ENCODE results near the gene SNX5.
"Not testable (repeated sequence)": the region's sequence is repeated elsewhere in the genome, so short reads cannot be mapped to it uniquely, and the experiment has no call there.

SNX5 gene

DNA sequence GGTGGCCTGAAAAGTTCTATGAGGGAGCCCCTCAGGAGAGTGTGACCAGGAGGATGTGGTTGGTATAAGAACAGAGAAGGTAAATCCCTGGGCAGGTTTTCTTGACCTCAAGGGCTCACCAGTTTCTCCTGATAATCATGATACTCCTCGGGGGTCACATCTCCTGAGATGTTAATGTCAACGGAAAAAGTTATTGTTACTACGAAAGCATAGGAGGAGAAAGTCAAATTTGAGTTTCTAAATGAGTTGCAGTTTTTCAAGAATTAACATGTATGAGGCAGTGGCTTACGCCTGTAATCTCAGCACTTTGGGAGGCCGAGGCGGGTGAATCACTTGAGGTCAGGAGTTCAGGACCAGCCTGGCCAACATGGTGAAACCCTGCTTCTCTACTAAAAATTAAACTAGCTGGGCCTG lies 23.6 kb upstream of the SNX5 start:
- no peak for DNase-seq

DNA sequence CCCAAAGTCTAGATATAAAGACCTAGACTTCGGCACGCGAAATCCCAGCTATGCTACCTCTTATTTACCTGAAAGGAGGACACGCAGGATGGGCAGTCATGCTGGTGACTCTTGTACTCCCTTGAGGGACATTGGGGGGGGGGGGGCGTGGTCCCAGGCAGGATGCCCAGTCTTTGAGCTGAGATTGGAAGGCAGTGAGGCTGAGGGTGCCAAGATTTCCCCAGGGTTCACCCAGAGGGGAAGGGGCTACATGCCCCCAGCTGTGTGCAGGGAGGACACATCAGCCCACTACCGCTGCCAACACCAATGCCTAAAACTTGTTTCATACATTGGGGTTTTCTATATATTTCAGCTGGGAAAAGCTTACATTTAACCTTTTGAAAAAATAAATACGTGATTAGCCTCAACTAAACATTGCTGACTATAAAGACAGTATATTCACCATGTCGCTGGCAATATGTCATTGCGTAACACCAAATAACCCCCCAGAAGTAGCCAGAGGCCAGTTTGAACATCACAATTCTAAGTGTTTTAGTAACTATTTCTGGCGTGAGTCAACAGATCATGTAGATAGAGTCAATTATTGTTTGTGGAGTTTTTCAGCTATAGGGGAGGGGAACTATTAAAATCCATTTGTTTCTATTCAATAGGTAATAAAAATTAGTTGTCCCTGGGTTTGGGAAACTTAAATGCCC lies 21.8 kb upstream of the SNX5 start:
- no peak for DNase-seq

DNA sequence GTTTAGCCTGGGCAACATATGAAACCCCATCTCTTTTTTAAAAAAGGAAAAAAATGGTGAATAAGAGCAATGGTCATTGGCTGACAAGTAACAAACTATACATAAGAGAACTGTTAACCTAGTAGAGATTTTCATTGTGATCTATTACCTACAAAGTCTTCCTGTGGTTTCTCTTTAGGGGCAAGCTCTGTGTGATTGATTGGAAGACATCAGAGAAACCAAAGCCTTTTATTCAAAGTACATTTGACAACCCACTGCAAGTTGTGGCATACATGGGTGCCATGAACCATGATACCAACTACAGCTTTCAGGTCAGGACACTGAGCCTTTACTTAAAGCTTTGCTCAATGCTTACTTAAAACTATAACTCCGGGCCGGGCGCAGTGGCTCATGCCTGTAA lies 19.4 kb upstream of the SNX5 start:
- DNase-seq = no peak

DNA sequence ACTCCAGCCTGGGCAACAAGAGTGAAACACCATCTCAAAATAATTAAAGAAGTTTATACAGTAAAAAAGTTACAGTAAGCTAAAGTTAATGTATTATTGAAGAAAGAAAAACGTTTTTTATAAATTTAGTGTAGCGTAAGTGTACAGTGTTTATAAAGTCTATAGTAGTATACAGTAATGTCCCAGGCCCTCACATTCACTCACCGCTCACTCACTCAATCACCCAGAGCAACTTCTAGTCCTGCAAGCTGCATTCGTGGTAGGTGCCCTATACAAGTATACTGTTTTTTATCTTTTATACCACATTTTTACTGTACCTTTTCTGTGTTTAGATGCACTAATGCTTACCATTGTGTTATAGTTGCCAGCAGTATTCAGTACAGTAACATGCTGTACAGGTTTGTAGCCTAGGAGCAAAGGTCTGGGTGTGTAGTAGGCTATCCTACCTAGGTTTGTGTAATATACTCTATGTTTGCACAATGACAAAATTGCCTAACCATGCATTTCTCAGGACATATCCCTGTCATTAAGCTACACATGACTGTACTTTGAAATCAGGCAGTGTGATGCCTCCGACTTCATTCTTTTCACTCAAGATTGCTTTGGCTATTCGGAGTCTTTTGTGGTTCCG lies 16.9 kb upstream of the SNX5 start:
- DNase-seq = no peak

DNA sequence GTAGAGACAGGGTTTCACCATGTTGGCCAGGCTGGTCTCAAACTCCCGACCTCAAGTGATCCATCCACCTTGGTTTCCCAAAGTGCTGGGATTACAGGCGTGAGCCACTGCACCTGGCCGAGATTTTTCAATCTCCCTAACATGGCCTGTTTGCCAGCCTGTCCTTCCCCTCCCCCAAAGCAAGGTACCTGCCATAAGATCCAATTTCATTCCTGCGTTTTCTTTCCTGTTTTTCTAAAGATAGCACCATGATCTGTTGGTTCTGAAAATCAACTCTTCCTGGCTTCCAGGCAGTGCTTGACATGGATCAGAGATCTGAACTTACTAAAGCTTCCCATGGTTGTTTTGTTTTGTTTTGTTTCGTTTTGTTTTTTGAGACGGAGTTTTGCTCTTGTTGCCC lies 7.7 kb upstream of the SNX5 start:
- DNase-seq = no peak

DNA sequence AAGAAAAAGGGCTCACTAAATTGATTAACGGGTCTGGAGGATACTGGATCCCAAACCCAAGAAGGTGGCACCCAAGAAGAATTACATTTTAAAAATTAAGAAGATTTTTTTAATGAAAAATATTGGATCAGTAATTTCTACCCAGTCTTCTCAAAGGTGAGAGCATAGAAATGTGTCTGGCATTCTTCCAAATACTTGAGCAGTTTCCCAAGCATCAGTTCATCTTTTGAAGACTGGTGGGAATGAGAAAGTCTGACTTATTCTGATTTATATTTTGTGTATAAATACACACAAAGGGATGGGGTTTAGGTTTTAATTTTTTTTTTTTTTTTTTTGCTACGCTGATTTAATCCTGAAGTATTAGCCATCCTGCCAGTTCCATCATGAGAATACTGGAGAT lies 3.5 kb upstream of the SNX5 start:
- no peak for DNase-seq

DNA sequence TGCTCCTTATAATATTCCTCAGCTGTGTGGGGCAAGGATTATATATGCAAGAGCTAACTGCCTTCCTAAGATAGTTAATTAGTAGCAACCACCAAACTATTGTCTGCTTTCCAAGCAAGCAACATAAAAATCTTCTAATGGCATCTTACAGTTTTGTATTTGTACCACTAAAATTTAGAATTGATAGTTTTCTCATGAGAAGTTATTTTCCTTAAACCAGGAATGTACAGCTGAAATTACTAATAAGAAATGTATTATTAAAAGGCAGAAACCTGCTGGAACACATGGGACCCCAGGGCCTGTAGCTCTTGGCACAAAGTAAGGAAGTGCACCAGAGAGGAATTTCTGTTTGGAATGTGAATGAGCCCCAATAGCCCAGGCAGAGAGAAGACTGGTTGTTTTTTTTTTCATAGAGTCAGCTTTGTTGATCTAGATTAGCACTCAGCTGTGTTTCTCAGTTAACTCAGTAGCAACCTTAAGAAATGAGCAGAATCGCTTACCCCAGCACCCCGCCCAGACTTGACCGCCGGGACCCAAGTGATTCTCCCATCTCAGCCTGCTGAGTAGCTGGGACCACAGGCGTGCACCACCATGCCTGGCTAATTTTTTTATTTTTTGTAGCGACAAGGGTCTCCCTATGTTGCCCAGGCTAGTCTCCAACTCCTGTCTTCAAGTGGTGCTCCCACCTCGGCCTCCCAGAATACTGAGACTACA lies 2.9 kb upstream of the SNX5 start:
- DNase-seq = no peak

DNA sequence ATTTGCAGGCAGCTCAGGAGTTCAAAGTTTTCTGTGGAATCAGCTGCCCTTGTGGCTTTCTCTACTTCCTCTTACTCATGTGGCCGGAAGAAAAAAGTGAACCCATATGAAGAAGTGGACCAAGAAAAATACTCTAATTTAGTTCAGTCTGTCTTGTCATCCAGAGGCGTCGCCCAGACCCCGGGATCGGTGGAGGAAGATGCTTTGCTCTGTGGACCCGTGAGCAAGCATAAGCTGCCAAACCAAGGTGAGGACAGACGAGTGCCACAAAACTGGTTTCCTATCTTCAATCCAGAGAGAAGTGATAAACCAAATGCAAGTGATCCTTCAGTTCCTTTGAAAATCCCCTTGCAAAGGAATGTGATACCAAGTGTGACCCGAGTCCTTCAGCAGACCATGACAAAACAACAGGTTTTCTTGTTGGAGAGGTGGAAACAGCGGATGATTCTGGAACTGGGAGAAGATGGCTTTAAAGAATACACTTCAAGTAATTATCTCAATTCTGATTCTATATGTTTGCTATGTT lies 1.4 kb upstream of the SNX5 start:
- no peak for DNase-seq

DNA sequence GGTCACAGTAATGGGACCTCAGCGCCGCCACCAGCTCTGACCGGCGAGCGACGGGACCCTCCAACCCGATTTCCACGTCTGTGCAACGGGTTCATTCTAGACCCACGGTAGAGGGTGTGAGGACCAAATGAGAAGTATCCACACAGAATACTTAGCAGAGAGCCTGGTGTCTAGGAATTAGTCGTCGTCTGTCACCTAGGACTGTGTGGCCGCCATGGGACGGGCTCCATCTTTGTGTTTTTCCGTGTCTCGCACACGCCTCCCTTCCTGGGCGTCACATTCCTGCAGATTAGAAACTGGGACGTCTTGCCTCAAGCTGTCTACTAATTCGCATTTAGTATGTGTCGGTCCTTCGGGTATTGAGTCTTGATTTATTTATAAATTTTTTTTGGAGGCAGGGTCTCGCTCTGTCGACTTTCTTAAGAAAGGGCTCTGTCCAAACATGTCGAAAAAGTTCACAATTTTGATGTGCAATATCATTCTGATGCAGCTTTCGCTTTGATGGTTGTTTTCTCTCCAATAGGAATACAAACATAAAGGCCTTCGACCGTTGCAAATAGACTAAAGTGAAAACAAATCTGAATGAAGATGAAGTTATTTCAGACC lies 787 bp upstream of the SNX5 start:
- no peak for DNase-seq

DNA sequence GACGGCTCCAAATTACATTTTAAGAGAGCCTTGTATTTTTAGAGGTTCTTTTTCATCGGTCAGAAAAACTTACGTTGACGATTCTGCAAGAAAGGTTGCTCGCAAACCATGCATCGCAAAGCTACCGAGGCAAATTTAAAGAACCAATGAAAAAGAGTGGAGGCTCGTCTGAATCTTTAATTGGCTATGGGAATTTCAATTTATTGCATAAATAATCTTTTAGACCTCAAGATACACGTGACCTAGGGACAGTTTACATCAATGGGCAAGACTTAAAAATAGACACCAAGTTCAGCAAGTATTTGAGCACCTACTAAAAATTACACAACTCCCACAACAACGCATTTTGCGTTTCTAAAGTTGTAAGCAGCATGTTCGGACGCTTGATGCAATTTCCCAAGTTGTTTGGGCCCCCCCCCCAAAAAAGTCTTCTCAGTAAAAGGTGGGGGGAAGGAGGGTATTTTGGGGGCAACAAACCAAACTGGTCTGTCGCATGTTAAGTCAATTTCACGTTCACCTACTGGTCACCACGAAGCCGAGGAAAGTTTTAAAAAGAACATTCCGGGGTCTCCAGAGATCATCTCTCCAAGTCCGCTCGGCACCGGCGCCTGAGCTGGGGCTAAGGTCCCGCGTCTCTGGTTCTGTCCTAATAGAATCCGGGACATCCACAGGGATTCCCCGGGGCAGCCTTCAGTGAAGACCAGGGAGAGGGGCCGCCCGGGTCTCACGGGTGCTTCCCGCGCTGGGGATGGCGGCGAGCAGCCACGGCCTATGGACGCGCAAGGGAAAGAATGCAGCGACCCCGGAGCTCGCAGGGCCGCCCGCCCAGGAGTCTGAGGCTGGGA lies 851 bp downstream of the SNX5 start:
- DNase-seq = no peak

DNA sequence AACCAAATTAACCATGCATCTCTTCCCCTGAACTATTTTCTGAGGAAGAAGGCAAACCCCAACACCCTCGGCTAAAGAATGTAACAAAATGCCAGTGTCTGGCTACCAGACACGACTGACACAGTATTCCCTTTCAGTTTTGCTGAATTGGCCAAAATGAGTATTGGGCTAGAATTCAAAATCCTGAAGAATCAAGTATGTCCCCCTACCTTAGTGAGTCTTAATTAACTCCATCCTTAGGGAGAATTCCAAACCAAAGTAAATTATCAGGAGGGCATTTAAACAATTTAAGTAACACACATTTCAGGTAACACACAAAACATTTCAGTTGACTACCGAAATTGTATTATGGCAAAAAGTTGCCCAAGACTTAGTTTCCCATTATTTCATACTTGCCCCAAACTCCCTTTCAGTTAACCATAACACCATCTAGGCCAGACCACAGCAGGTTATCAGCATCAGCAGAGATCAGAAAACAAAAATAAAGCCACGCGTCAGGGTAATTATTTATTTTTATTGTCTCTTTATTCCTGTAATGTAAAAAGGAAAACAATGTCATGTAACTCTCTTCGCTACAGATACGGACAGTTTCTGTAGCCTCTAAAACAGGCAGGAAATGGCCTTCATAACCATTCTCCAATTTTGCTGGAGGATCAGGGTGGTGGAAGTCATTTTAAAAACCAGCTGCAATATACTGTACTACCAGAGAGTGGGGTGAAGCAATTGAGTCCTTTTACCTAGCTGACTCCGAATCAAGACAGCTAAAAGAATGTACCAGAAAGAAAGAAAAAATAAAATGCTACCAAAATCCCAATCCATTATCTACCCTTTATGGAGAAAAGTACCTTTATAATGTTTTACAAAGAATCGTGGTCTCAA lies 1.9 kb downstream of the SNX5 start:
- DNase-seq = no peak

DNA sequence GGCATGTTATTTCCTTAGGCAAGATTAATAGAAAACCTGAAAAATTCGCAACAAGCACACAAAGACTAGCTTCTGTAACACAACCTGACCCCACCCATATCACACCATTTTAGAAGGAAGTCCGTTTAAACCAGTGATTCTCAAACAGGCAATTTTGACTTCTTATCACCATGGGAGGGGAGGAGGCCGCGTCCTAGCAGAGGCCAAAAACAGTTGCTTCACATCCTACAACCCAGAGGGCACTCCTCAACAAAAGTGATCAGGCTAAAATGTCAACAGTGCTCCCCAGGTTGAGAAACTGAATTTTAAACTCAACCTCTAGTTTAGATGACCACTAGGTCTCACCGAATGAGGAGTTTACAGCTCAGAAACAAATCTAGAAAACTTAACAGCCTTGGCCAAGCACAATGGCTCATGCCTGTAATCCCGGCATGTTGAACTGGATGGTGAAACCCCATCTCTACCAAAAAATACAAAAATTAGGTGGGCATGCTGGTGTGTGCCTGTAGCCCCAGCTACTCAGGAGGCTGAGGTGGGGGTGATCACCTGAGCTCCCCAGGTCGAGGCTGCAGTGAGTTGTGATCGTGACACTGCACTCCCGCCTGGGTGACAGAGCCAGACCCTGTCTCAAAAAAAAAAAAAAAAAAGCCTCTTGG lies 3.4 kb downstream of the SNX5 start:
- no peak for DNase-seq

DNA sequence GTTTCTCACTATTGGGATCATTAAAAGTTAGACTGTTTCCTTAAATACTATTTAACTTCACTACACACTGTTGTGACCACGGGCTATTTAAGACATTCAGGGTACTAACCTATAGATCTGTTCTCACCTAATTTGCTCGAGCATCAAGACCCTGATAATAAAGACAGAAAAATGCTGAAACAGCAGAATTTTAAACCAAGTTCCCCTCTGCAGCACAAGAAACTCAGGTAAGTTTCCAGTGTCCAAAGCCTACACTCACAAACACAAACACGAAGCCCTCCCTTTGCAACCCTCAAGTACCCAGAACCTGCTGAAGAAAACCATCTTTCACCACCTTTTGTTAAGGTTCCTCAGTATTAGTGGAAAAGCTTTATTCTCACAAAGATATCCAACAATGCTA lies 4.0 kb downstream of the SNX5 start:
- no peak for DNase-seq

DNA sequence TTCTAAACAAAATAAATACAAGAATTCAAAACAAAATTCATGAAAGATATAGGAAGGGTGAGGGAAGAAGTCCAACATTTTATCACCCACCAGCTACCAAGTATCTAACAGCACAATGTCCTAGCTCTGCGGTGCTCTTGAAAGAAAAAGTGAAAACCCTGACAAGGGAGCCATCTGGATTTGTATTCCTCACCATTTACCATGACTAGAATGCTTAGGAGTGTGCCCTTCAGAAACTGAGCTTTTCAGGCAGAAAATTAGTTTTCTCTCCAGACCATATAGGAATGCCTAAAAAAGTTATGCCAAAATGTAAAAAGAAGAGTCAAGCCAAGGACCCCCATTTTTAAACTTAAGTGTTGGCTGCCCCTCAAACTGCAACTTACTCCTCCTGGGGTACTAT lies 4.5 kb downstream of the SNX5 start:
- no peak for DNase-seq

DNA sequence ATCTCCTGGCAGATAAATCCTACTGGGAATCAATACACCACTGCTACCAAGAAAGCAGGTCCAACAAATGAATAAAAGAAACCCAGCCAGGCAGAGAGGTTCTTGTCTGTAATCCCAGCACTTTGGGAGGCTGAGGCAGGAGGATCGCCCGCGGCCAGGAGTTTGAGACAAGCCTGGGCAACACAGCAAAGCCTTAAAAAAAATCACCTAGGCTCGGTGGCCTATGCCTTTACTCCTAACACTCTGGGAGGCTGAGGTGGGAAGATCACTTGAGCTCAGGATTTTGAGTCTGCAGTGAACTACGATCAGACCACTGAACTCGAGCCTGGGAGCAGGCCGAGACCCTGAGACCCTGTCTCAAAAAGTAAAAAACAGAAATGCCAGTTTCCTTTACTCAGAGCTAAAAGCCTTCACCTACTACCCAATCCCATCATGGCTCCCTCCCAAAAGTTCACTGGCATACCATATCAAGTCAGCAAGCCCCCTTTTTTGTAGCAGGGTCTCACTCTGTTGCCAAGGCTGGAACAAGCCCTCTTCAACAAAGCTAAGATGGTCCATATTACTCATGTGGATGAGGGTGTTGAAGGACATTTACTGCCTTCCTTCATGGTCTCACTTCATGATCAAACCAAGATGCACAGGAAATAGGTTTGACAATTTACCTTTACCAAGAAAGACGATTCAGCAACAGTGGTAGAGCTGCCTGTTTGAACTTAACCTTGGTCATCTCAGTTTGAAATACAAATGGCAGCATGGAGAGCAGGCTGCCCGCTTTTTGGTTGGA lies 5.3 kb downstream of the SNX5 start:
- DNase-seq = no peak

DNA sequence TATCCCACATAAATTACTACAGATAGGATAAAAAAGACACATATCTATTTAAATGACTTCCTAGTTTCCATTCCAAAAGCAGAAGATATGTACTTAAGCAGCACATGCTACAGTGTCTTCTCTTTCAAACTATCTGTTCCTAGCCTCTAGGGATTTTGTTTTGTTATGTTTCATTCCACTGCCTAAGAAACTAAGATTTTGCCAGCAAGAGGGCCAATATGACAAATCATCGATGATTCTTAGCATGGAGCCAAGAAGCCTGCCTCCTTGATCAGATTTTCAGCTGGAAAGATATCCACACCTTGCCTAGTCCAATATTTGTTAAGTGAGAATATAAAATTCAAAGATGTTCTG lies 7.0 kb downstream of the SNX5 start:
- no peak for DNase-seq

DNA sequence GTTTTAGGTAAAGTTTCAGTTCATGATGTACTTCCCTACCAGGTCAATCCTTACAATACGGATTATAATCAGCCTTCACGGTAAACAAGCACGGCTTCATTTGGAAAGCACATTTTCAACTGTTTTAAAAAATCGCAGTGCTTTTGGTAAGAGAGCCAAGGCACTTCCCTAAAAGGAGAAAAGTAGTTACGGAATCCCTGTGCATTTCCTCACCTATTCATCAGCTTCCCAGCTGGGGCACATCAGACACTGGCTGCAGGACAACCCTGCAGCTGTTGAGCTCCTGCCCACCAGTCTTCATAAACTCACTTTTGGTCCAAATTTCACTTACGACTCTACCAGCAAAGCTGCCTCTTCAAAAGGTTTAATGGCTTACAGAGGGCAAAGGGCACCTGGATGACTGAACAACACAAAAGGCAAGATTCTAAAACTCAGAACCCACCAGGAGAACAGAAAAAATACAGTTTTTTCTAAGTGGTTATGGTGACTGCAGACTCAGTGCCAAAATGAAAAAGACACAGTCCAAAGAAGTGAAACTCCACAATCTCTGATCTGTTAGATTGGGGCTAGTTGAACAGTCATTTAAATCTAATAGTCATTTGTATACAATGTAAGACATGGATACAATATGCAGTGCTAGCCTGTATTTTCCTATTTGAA lies 7.5 kb downstream of the SNX5 start:
- DNase-seq = no peak

DNA sequence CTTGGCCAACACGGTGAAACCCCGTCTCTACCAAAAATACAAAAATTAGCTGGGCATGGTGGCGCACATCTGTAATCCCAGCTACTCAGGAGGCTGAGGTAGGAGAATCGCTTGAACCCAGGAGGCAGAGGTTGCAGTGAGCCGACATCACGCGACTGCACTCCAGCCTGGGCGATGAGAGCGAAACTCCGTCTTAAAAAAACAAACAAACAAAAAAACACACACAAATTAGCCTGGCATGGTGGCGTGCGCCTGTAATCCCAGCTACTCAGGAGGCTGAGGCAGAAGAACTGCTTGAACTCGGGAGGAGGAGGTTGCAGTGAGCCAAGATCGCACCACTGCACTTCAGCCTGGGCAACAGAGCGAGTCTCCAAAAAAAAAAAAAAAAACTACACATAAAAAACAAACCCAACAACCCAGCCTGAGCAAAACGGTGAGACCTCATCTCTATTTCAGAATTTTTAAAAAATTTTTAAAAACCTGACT lies 8.2 kb downstream of the SNX5 start:
- DNase-seq = not testable (repeated sequence)

DNA sequence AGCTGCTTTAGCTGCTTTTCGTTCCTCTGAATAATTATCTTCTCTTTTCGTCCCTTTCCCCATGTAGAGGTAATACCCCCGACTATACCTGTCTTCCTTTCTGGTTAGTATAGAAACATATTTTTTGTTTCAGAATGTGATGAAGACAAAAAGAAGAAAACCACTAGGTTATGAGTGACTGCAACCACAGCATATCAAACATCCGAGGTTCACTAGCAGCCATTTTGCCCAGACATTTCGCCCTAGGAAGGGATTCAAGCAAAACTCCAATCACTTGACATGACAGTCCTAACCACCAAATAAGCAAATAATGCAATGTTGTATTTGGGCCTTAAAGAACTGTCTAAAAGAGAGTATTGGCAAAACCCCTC lies 9.4 kb downstream of the SNX5 start:
- no peak for DNase-seq
